ENCODE data around the gene ZNF302.

DNA sequence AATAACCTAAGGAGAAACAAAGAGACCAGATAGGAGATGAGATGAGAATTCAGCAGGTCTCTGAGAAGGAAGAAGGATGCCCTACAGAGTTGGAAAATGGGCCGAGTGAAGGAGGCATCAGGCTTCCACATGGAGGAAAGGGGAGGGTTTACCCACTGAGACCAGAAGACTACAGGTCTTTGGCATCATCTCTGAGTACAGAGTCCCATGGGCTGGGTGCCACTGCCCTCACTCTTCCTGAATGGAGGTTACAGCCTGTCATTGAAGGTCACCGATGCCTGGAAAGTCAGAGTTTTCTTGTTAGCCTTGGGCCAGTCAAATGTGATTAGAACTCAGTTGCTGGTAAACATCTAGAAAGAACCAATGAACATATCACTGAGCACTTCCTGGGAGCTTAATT is 9.9 kb downstream of the ZNF302 start:
- TF ChIP-seq YY1 (IDR thresholded peaks at IDR 0.05; ENCODE audit: insufficient read depth, insufficient read length) (no peak), SUZ12 (IDR thresholded peaks at IDR 0.05; ENCODE audit: extremely low read depth, insufficient read depth, insufficient read length) (no peak)

Data from NT2/D1 (cell line).